ENCODE measurements around the gene DCTN3.

- TF ChIP-seq CTCF (conservative IDR thresholded peaks at IDR 0.05), result no peak
- TF ChIP-seq EZH2 (IDR thresholded peaks at IDR 0.05; ENCODE audit: low read depth), result no peak
Observed at GRCh38 chr9:34581318-34581717, 39.0 kb downstream of the DCTN3 start.
